ENCODE data around the gene PLCB3.

Gene PLCB3

GRCh38 chr11:64229090-64229743, 22.1 kb upstream of the PLCB3 start:
- Histone ChIP-seq H2AK5ac (ENCODE audit: low read length) (no peak overlapping the region), H3K4me1 (ENCODE audit: control insufficient read depth, low read depth, low read length) (peaks cover 6% of the 10 kb centered on the region), H3K4ac (ENCODE audit: low read depth, low read length) (no peak overlapping the region), H3K56ac (ENCODE audit: low read length) (no peak overlapping the region), H3K4me3 (ENCODE audit: low read length) (no peak overlapping the region), H3K9ac (ENCODE audit: low read length) (peak overlapping the region; percentile 76), H3K79me2 (ENCODE audit: control insufficient read depth, insufficient read depth, low read length) (no peaks in the 10 kb centered on the region), H3K18ac (ENCODE audit: low read length) (no peak overlapping the region), H3K23ac (ENCODE audit: low read length) (no peak overlapping the region), H2BK120ac (ENCODE audit: low read depth, low read length) (no peak overlapping the region), H2BK15ac (replicated peaks; ENCODE audit: low read depth) (no peak overlapping the region), H3K27me3 (ENCODE audit: insufficient read depth, low read length, poor library complexity) (no peaks in the 10 kb centered on the region), H4K8ac (ENCODE audit: low read depth, low read length) (no peak overlapping the region), H3K4me2 (ENCODE audit: low read length) (no peak overlapping the region), H3K36me3 (ENCODE audit: control insufficient read depth, insufficient read depth, low read length) (no peaks in the 10 kb centered on the region), H3K79me1 (ENCODE audit: low read length) (peaks cover 4% of the 10 kb centered on the region), H3K27ac (ENCODE audit: low read depth, low read length) (no peak overlapping the region), H4K5ac (ENCODE audit: low read length) (no peak overlapping the region), H2BK5ac (ENCODE audit: low read length) (no peak overlapping the region)
- no CpG with 5 or more reads among the region's 12 CpGs for WGBS (ENCODE audit: extremely low coverage, insufficient coverage, low lambda C conversion rate)
- no peak for DNase-seq

- no peak overlapping the region for H3K18ac ChIP-seq (ENCODE audit: low read length)
- peak overlapping the region; percentile 38 for H3K27ac ChIP-seq (ENCODE audit: low read depth, low read length)
- no peak overlapping the region for H4K8ac ChIP-seq (ENCODE audit: low read depth, low read length)
- no peak overlapping the region for H3K4ac ChIP-seq (ENCODE audit: low read depth, low read length)
- H3K36me3 ChIP-seq (ENCODE audit: control insufficient read depth, insufficient read depth, low read length), result no peaks in the 10 kb centered on the region
- H2BK15ac ChIP-seq (replicated peaks; ENCODE audit: low read depth), result no peak overlapping the region
- no peaks in the 10 kb centered on the region for H3K27me3 ChIP-seq (ENCODE audit: insufficient read depth, low read length, poor library complexity)
- peak overlapping the region; percentile 87 for H3K56ac ChIP-seq (ENCODE audit: low read length)
- no peak overlapping the region for H2BK120ac ChIP-seq (ENCODE audit: low read depth, low read length)
- peak overlapping the region; percentile 76 for H3K9ac ChIP-seq (ENCODE audit: low read length)
- no peak overlapping the region for H4K5ac ChIP-seq (ENCODE audit: low read length)
- peak overlapping the region; percentile 94 for H3K4me2 ChIP-seq (ENCODE audit: low read length)
- WGBS (ENCODE audit: extremely low coverage, insufficient coverage, low lambda C conversion rate), result no CpG with 5 or more reads among the region's 13 CpGs
- no peak for DNase-seq
- peak overlapping the region; percentile 30 for H3K4me3 ChIP-seq (ENCODE audit: low read length)
- no peak overlapping the region for H2BK5ac ChIP-seq (ENCODE audit: low read length)
- H3K4me1 ChIP-seq (ENCODE audit: control insufficient read depth, low read depth, low read length), result peaks cover 6% of the 10 kb centered on the region
- H2AK5ac ChIP-seq (ENCODE audit: low read length), result no peak overlapping the region
- H3K79me1 ChIP-seq (ENCODE audit: low read length), result peaks cover 4% of the 10 kb centered on the region
- H3K23ac ChIP-seq (ENCODE audit: low read length), result no peak overlapping the region
- no peaks in the 10 kb centered on the region for H3K79me2 ChIP-seq (ENCODE audit: control insufficient read depth, insufficient read depth, low read length)
Measured at GRCh38 chr11:64229744-64230170, 21.6 kb upstream of the PLCB3 start.

GRCh38 chr11:64230171-64230984, 21.0 kb upstream of the PLCB3 start, which contains the start of gene DNAJC4:
TSS of gene DNAJC4 (plus strand) at chr11:64230548. CDS start at chr11:64230855, 307 bp downstream.
- Histone ChIP-seq H3K56ac (ENCODE audit: low read length) (peak within 1 kb of the TSS; percentile 93), H3K36me3 (ENCODE audit: control insufficient read depth, insufficient read depth, low read length) (no peaks in the 10 kb centered on the region), H3K79me1 (ENCODE audit: low read length) (peaks cover 4% of the 10 kb centered on the region), H3K4ac (ENCODE audit: low read depth, low read length) (no peak within 1 kb of the TSS), H2BK15ac (replicated peaks; ENCODE audit: low read depth) (no peak within 1 kb of the TSS), H3K18ac (ENCODE audit: low read length) (peak within 1 kb of the TSS; percentile 70), H3K4me1 (ENCODE audit: control insufficient read depth, low read depth, low read length) (peaks cover 6% of the 10 kb centered on the region), H3K4me2 (ENCODE audit: low read length) (peak within 1 kb of the TSS; percentile 96), H3K27me3 (ENCODE audit: insufficient read depth, low read length, poor library complexity) (no peaks in the 10 kb centered on the region), H3K23ac (ENCODE audit: low read length) (no peak within 1 kb of the TSS), H4K8ac (ENCODE audit: low read depth, low read length) (no peak within 1 kb of the TSS), H2BK120ac (ENCODE audit: low read depth, low read length) (no peak within 1 kb of the TSS), H3K27ac (ENCODE audit: low read depth, low read length) (peak within 1 kb of the TSS; percentile 44), H2AK5ac (ENCODE audit: low read length) (no peak within 1 kb of the TSS), H3K79me2 (ENCODE audit: control insufficient read depth, insufficient read depth, low read length) (no peaks in the 10 kb centered on the region), H2BK5ac (ENCODE audit: low read length) (peak within 1 kb of the TSS; percentile 67), H3K4me3 (ENCODE audit: low read length) (peak within 1 kb of the TSS; percentile 79), H3K9ac (ENCODE audit: low read length) (peak within 1 kb of the TSS; percentile 91), H4K5ac (ENCODE audit: low read length) (no peak within 1 kb of the TSS)
- peak; percentile 97 for DNase-seq
- no CpG with 5 or more reads among the region's 62 CpGs for WGBS (ENCODE audit: extremely low coverage, insufficient coverage, low lambda C conversion rate)

GRCh38 chr11:64230985-64231365, 20.4 kb upstream of the PLCB3 start:
- Histone ChIP-seq H2BK120ac (ENCODE audit: low read depth, low read length) (no peak overlapping the region), H3K4me2 (ENCODE audit: low read length) (peak overlapping the region; percentile 96), H3K79me2 (ENCODE audit: control insufficient read depth, insufficient read depth, low read length) (no peaks in the 10 kb centered on the region), H2AK5ac (ENCODE audit: low read length) (no peak overlapping the region), H4K5ac (ENCODE audit: low read length) (no peak overlapping the region), H2BK5ac (ENCODE audit: low read length) (no peak overlapping the region), H3K36me3 (ENCODE audit: control insufficient read depth, insufficient read depth, low read length) (no peaks in the 10 kb centered on the region), H3K56ac (ENCODE audit: low read length) (peak overlapping the region; percentile 93), H3K4me1 (ENCODE audit: control insufficient read depth, low read depth, low read length) (peaks cover 6% of the 10 kb centered on the region), H4K8ac (ENCODE audit: low read depth, low read length) (no peak overlapping the region), H3K27ac (ENCODE audit: low read depth, low read length) (peak overlapping the region; percentile 44), H3K27me3 (ENCODE audit: insufficient read depth, low read length, poor library complexity) (no peaks in the 10 kb centered on the region), H3K23ac (ENCODE audit: low read length) (no peak overlapping the region), H3K18ac (ENCODE audit: low read length) (peak overlapping the region; percentile 70), H3K4me3 (ENCODE audit: low read length) (peak overlapping the region; percentile 79), H3K4ac (ENCODE audit: low read depth, low read length) (no peak overlapping the region), H3K79me1 (ENCODE audit: low read length) (peaks cover 4% of the 10 kb centered on the region), H2BK15ac (replicated peaks; ENCODE audit: low read depth) (no peak overlapping the region), H3K9ac (ENCODE audit: low read length) (peak overlapping the region; percentile 91)
- no peak for DNase-seq
- WGBS (ENCODE audit: extremely low coverage, insufficient coverage, low lambda C conversion rate), result no CpG with 5 or more reads among the region's 8 CpGs

GRCh38 chr11:64231546-64231945, 19.8 kb upstream of the PLCB3 start:
- H3K27me3 ChIP-seq (ENCODE audit: insufficient read depth, low read length, poor library complexity), result no peaks in the 10 kb centered on the region
- no peak overlapping the region for H2BK15ac ChIP-seq (replicated peaks; ENCODE audit: low read depth)
- no peak overlapping the region for H2AK5ac ChIP-seq (ENCODE audit: low read length)
- H2BK5ac ChIP-seq (ENCODE audit: low read length), result no peak overlapping the region
- H3K4me2 ChIP-seq (ENCODE audit: low read length), result no peak overlapping the region
- peaks cover 6% of the 10 kb centered on the region for H3K4me1 ChIP-seq (ENCODE audit: control insufficient read depth, low read depth, low read length)
- no peak overlapping the region for H4K8ac ChIP-seq (ENCODE audit: low read depth, low read length)
- no peak overlapping the region for H2BK120ac ChIP-seq (ENCODE audit: low read depth, low read length)
- no peak overlapping the region for H3K4me3 ChIP-seq (ENCODE audit: low read length)
- H3K36me3 ChIP-seq (ENCODE audit: control insufficient read depth, insufficient read depth, low read length), result no peaks in the 10 kb centered on the region
- no CpG with 5 or more reads among the region's 7 CpGs for WGBS (ENCODE audit: extremely low coverage, insufficient coverage, low lambda C conversion rate)
- no peak for DNase-seq
- H3K18ac ChIP-seq (ENCODE audit: low read length), result no peak overlapping the region
- peaks cover 4% of the 10 kb centered on the region for H3K79me1 ChIP-seq (ENCODE audit: low read length)
- no peaks in the 10 kb centered on the region for H3K79me2 ChIP-seq (ENCODE audit: control insufficient read depth, insufficient read depth, low read length)
- H4K5ac ChIP-seq (ENCODE audit: low read length), result no peak overlapping the region
- H3K23ac ChIP-seq (ENCODE audit: low read length), result no peak overlapping the region
- no peak overlapping the region for H3K27ac ChIP-seq (ENCODE audit: low read depth, low read length)
- no peak overlapping the region for H3K9ac ChIP-seq (ENCODE audit: low read length)
- H3K4ac ChIP-seq (ENCODE audit: low read depth, low read length), result no peak overlapping the region
- no peak overlapping the region for H3K56ac ChIP-seq (ENCODE audit: low read length)
